ENCODE data around the gene RPL32. TPM values are rescaled to one million over a fixed set of nuclear protein-coding genes. Genes with fewer than 3 reads are reported as not detected.
"Not testable (repeated sequence)": the region's sequence is repeated elsewhere in the genome, so short reads cannot be mapped to it uniquely, and the experiment has no call there.

Gene RPL32
- total RNA-seq, 1 donor from 2014 or later = 1,571 TPM

GRCh38 chr3:12885583-12885930 lies 44.2 kb upstream of the RPL32 start:
- Mint-ChIP-seq H3K4me1 (ENCODE audit: unreplicated experiment) (no peaks in the 10 kb centered on the region), H3K27ac (ENCODE audit: unreplicated experiment) (no peak overlapping the region), H3K27me3 (ENCODE audit: unreplicated experiment) (peaks cover 1% of the 10 kb centered on the region), H3K9me3 (ENCODE audit: unreplicated experiment) (no peaks in the 10 kb centered on the region), H3K36me3 (ENCODE audit: low read depth, unreplicated experiment) (no peaks in the 10 kb centered on the region), H3K4me3 (ENCODE audit: unreplicated experiment) (no peak overlapping the region)
- DNase-seq (ENCODE audit: low spot score) = no peak
- no peak for TF ChIP-seq CTCF (IDR thresholded peaks at IDR 0.05; ENCODE audit: unreplicated experiment)

- Mint-ChIP-seq H3K27ac (ENCODE audit: unreplicated experiment) (no peak overlapping the region), H3K27me3 (ENCODE audit: unreplicated experiment) (no peaks in the 10 kb centered on the region), H3K4me3 (ENCODE audit: unreplicated experiment) (no peak overlapping the region), H3K4me1 (ENCODE audit: unreplicated experiment) (no peaks in the 10 kb centered on the region), H3K9me3 (ENCODE audit: unreplicated experiment) (no peaks in the 10 kb centered on the region), H3K36me3 (ENCODE audit: low read depth, unreplicated experiment) (no peaks in the 10 kb centered on the region)
- no peak for DNase-seq (ENCODE audit: low spot score)
- TF ChIP-seq CTCF (IDR thresholded peaks at IDR 0.05; ENCODE audit: unreplicated experiment) = no peak
Observed at GRCh38 chr3:12884790-12885582, 43.6 kb upstream of the RPL32 start.

- no peaks in the 10 kb centered on the region for H3K36me3 Mint-ChIP-seq (ENCODE audit: low read depth, unreplicated experiment)
- no peak for TF ChIP-seq CTCF (IDR thresholded peaks at IDR 0.05; ENCODE audit: unreplicated experiment)
- no peaks in the 10 kb centered on the region for H3K4me1 Mint-ChIP-seq (ENCODE audit: unreplicated experiment)
- H3K4me3 Mint-ChIP-seq (ENCODE audit: unreplicated experiment) = no peak overlapping the region
- H3K27me3 Mint-ChIP-seq (ENCODE audit: unreplicated experiment) = no peaks in the 10 kb centered on the region
- H3K27ac Mint-ChIP-seq (ENCODE audit: unreplicated experiment) = no peak overlapping the region
- no peak for DNase-seq (ENCODE audit: low spot score)
- no peaks in the 10 kb centered on the region for H3K9me3 Mint-ChIP-seq (ENCODE audit: unreplicated experiment)
Observed at GRCh38 chr3:12884186-12884680, 42.9 kb upstream of the RPL32 start.

GRCh38 chr3:12882336-12883310 lies 41.3 kb upstream of the RPL32 start:
- Mint-ChIP-seq H3K9me3 (ENCODE audit: unreplicated experiment) (no peaks in the 10 kb centered on the region), H3K27ac (ENCODE audit: unreplicated experiment) (no peak overlapping the region), H3K36me3 (ENCODE audit: low read depth, unreplicated experiment) (no peaks in the 10 kb centered on the region), H3K27me3 (ENCODE audit: unreplicated experiment) (no peaks in the 10 kb centered on the region), H3K4me1 (ENCODE audit: unreplicated experiment) (peaks cover 5% of the 10 kb centered on the region), H3K4me3 (ENCODE audit: unreplicated experiment) (no peak overlapping the region)
- no peak for DNase-seq (ENCODE audit: low spot score)
- no peak for TF ChIP-seq CTCF (IDR thresholded peaks at IDR 0.05; ENCODE audit: unreplicated experiment)

GRCh38 chr3:12881858-12882257 lies 40.5 kb upstream of the RPL32 start:
- not testable (repeated sequence) for H3K27me3 Mint-ChIP-seq (ENCODE audit: unreplicated experiment); H3K36me3 Mint-ChIP-seq (ENCODE audit: low read depth, unreplicated experiment); H3K9me3 Mint-ChIP-seq (ENCODE audit: unreplicated experiment); H3K27ac Mint-ChIP-seq (ENCODE audit: unreplicated experiment); DNase-seq (ENCODE audit: low spot score); H3K4me1 Mint-ChIP-seq (ENCODE audit: unreplicated experiment); H3K4me3 Mint-ChIP-seq (ENCODE audit: unreplicated experiment)

Data from endothelial cell (in vitro differentiated cells).